ENCODE data around the gene POLK.
"Not testable (repeated sequence)": the region's sequence is repeated elsewhere in the genome, so short reads cannot be mapped to it uniquely, and the experiment has no call there.

POLK gene

DNA sequence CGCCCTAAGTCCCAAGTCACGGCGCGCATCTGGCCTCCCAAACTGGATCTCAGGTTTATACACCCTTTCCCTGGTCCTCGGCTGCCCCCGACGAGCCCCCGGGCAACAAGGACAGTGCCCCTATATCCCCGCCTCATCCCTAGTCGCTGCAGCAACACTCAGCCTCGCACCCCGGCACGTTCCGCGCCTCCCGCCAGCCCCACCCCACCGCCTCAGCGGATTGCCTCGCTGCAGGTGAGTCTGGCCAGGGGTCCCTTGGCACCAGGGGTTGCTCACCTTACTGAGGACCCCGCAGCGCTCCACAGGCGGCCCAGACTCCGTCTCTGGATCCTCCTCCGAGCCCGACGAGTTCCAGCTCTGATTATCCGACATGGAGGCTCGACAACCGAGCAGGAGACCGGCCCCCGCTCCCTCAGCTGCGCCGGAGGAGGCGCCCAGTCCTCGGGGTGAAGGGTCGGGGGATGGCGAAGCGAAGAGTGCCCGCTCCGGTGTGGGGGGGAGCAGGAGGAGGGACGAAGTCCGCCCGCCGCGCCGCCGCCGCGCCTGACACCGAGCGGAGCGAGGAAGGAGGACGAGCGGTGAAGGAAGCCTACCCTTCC, 756 bp upstream of the POLK start:
- DNase-seq, result no peak

DNA sequence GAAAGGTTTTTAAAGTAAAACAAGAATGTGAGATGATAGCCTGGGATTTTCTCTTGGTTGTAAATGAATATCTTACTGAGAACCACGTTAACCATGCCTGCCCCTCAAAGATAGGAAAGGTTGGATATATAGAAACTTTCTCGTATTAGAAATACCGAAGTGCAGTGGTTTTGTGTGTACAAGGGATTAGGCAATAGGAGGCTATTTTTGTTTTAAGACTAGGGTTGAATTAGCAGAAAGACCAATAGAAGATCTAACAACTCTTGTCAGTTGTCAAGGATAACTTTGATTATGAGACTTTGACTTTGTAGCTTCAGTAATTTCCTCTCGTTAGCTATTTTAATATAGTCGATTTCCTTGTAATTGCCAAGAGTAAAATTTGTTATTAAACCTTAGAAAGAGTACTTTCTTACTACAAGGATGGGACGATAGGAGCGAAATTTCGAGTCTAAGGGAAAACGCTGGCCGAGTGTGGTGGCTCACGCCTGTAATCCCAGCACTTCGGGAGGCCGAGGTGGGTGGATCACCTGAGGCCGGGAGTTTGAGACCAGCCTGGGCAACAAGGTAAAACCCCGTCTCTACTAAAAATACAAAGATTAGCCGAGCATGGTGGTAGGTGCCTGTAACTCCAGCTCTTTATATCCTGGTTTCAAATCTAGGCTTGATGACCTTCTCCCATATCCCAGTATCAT, 838 bp downstream of the POLK start:
- DNase-seq, result no peak

DNA sequence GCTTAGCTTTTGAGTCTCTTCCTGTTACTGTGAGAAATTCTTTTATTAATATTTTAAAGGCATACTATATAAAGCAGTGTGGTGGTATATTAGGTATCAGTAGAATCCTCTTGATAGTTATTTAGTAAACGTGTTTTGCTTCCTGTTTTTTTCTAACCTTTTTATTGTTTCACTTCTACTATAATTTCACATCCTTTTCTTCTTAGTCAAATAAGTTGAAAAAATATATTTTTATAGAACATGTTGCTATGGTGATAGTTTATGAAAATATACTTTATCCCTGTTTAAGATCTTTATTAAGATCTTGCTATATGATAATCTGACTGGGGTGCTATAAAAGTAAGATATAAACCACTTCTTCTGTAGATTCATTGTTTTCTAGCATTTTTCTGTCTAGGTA, 2.1 kb downstream of the POLK start:
- DNase-seq, result no peak

DNA sequence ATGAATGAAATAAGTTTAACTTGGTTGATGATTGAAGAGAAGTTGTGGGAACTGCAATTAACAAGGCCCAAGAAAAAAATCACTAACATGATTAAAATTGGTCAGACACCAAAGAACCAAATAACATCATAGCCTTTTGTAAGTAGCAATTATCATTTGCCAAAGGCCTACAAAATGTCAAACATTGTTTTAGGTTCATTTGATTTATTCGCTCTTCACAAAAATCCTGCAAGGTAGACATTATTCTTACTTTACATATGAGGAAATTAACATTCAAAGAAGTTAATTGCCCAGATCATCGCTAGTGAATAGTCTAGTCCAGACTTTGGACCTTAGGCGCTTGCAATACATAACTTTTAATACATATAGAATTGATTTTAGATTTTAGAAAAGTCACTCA, 2.6 kb downstream of the POLK start:
- no peak for DNase-seq

DNA sequence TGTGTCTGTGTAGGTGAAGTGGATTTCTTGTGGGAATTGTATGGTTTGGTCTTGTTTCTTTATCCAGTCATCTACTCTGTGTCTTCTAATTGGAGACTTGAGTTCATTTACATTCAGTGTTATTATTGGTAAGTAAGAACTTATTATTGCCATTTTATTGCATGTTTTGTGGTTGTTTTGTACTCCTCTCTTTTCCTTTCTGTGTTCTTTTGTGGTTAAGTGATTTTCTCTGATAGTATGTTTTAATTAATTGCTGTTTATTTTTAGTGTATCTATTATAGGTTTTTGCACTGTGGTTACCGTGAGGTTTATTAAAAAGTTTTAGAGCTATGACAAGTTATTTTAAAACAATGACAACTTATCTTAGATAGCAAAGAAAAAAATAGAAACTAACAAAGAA, 8.1 kb downstream of the POLK start:
- no peak for DNase-seq

DNA sequence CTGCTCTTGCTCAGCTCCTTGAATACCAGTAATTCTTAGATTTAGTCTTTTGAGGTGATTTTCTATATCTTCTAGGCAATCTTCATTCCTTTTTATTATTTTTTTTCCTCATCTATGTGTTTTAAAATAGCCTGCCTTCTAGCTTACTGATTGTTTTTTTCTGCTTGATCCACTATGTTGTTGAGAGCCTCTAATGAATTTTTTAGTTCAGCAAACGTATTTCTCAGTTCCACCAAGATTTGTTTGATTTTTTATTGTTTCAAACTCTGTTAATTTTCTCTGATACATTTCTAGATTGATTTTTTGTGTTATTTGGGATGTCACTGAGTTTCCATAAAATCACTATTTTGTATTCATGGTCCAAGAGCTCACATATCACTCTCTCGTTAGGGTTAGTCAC, 9.5 kb downstream of the POLK start:
- no peak for DNase-seq

DNA sequence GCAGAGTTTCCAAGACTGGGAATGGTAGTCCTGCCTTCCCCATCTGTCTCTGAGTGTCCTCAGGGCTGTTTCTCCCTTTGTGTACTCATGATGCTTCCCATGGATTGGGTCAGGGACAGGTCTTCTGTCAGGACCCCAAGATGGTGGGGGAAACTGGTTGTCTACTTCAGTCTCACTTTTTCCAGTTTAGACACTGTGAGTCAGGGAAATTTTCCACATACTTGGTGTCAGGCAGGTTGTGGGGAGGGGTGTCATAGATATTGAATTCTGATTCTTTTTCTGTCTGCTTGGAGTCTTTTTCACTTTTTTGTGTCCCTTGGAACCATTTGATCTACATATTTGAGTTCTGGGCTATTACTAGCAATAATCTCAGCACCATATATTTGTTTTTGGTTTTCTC, 10.3 kb downstream of the POLK start:
- DNase-seq, result no peak

DNA sequence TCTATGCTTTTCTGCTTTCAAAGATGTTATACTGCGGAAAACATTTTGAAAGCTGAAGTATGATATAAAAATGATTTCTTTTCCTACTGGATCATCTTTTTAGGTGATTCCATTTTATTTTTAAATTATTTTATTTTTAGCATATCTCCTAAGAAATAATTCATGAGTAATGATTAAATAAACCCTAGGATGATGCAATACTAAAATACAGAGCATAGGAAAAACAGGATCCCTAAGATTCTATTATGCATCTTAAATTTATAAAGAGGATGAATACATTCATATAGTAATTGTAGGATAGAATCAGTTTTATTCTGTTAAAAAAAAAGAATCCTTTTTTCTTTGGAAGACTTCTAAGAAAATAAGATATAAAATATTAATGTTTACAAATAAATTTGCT, 10.9 kb downstream of the POLK start:
- DNase-seq, result no peak

DNA sequence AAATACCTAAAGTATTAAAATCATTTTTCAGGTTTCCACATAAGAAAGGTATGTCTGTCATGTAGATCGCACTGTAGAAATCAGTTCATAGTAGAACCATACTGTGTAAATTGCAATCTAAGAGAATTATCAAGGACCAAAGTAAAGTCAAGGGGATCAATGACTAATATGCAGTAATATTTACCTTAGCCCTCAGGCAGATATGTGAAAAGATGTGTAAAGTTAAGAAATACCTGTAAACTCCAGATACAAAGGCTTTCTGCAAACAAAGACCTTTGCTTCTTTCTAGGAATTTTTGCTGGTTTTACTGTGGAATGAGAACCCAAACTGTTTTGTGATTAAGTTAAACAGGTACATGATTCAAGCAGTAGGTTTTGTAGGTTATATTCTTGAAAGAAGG, 11.6 kb downstream of the POLK start:
- DNase-seq, result no peak

DNA sequence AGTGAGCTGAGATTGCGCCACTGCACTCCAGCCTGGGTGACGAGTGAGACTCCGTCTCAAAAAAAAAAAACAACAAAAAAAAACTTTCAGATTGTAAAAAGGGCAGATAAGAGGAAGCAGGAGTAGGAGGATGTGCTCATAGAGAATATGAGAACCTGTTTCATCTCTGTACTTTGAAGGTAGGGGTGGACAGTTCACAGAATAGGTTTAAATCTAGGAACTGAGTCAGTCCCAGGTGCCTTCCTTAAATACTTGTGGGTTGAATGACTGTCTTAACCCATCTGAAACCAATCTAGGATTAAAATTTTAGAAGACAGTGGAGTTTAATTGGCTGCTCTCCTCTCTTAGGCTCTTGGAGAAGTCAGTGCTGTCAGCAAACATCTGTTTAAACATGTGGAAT, 12.4 kb downstream of the POLK start:
- no peak for DNase-seq

DNA sequence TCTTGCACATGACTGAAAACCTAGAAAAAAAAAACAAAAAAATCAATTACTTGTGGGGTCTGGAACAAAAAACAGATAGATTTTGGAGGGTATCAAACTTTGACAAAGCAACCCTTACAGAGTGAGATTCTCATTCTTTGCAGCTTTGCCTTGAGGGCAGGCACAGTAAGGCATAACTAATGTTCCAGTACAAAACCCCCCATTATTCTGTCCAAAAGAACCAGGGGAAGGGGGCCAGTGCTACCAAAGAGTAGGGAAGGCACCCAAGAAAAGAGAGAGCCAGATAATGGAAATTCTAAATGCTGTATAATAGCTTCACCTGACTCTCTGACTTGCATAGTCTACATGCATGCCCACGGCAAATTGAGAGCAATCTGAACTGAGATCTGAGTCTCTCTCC, 12.9 kb downstream of the POLK start:
- no peak for DNase-seq

DNA sequence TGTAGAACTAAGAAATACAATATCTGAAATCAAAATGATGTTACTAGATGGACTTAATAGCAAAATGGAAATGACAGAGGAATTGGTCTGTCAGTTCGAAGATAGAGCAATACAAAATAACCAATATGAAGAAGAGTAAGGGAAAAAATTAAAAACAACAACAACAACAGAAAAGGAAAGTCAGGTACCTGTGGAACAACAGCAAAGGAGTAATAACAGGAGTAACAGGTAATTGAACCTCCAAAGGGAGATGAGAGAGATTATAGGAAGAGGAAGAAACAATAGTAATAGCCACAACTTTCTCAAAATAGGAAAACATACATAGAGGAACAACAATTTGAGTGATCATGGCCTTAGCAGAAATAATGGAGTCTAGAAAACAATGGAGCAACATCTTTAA, 13.7 kb downstream of the POLK start:
- no peak for DNase-seq

DNA sequence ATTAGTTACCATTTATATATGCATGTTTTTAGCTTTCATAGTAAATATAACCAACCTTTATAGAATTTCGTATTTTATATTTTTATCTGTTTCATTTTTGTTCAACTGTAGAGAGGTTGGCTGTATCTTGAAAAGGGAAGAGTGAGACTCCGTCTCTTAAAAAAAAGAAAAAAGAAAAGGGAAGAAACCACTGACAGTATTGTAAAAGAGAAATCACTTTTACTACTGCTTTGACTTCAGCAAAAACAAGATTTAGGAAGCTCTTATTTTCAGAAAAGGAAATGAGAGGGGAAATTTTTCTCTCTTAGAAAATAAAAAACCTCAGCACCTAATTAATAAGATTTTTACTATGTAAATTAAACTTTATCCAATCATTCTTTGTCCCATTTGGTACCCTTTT, 14.4 kb downstream of the POLK start:
- no peak for DNase-seq

DNA sequence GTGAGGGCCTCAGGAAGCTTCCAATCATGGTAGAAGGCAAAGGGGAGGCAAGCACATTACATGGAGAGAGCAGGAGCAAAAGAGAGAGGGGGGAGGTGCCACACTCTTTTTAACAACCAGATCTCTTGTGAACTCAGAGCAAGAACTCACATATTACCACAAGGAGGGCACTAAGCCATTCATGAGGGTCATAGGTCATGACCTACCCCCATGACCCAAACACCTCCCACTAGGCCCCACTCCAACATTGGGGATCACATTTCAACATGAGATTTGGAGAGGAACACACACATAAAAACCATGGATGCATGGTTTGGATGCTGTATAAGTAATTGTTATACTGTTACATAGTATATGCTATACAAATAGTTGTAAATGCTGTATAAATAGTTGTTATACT, 17.5 kb downstream of the POLK start:
- no peak for DNase-seq

DNA sequence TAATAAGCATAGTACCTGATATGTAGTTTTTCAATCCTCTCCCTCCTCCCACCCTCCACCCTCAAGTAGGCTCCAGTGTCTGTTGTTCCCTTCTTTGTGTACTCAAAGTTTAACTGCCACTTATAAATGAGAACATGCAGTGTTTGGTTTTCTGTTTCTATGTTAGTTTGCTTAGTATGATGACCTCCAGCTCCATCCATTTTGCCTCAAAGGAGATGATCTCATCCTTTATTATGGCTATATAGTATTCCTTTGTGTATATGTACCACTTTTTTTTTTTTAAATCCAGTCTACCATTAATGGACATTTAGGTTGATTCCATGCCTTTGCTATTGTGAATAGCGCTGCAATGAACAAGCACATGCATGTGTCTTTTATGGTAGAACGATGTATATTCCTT, 20.5 kb downstream of the POLK start:
- DNase-seq, result no peak

DNA sequence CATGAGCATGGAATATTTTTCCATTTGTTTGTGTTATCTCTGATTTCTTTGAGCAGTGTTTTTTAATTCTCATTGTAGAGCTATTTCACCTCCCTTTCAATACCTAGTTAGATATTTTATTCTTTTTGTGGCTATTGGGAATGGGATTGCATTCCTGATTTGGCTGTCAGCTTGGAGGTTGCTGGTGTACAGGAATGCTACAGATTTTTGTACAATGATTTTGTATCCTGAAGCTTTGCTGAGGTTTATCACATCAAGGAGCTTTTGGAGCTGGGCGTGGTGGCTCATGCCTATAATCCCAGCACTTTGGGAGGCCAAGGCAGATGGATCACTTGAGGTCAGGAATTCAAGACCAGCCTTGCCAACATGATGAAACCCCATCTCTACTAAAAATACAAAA, 22.0 kb downstream of the POLK start:
- not testable (repeated sequence) for DNase-seq

DNA sequence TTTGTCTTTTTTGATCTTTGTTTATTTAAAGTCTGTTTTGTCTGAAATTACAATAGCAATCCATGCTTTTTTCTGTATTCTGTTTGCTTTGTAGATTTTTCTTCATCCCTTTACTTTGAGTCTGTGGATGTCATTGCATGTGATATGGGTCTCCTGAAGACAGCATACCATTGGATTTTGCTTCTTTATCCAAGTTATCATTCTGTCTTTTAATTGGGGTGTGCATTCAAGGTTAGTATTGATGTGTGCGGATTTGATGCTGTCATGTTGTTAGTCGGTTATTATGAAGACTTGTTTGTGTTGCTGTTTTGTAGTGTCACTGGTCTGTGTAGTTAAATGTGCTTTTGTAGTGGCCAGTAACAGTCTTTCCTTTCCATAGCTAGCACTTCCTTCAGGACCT, 23.0 kb downstream of the POLK start:
- no peak for DNase-seq

DNA sequence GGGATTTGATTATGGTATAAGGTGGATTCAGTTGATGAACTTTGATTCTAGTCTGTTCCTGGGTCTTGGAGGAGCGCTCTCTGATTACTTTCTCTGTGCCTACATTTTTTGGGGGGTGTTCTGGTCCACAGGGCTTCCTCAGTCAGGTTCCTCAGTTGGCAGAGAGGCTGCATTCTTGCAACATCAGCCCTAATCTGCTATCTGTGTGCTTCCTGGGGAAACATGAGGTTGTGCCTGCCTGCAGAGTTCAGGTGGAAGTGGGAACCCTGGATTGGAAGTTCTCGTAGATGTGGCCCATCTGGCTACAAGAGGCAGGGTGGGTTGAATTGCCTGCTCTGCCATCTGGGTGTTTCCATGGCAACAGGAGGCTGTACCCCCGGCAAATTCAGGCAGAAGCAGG, 24.5 kb downstream of the POLK start:
- no peak for DNase-seq

DNA sequence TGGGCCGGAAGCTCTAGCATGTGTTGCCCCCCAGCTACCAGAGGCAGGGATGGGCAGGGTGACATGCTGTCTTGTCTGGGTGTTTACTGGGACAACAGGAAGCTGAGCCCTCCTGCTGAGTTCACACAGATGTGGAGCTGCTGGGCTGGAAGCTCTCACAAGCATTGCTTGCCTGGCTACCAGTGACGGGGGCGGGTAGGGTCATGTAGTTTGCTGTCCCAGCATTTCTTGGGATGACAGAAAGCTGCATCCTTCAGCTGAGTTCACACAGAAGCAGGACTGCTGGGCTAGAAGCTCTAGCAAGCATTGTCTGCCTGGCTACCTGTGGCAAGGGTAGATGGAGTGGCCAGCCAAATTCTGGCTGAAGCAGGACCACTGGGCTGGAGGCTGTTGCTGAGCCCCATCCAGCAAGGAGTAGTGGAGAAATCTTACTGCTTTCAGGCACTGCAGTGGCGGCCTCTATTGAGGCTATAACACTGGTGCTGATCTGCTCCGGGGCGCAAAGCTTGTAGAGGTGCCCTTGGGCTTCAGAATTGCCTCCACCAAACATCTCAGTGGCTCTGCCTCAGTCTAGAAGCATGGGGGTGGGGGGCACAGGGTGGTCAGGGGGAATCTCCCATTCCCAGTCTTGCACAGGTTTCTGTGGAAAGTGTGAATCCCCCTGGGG, 25.1 kb downstream of the POLK start:
- no peak for DNase-seq

DNA sequence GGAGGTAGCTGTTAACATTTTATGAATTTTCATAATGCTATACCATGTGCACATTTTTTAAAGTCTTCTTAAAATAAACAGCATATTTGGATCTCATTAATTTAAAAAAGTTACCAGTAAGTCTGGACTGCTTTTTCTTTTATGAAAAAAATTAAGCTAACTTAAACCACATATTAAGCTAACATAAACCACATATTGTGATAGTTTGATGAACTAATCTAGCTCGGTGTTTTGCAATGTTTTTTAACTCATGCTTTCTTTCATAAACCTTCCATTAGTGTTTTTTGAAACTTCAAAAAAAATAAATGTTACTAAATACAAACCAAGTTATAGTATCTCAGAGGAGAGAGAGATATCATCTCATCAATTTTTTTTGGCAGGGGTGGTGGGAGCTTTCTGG, 26.5 kb downstream of the POLK start:
- no peak for DNase-seq

DNA sequence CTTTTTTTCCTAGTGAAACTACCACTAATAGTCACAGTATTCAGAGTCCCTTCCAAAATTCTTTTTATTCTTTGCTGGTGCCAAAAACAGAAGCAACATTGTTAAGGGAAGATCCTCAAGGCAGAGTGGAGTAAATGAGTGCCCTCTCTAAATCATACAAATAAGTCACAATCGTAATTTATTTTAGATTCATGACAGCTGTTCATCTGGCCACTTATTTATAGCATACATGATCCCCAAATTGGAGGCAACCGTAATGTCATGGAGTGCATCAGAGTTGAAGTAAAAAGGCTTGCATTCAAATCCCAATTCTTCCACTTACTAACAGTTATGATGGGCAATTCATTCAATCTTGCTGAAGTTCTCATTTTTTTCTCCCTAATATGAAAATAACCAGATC, 33.4 kb downstream of the POLK start:
- no peak for DNase-seq

DNA sequence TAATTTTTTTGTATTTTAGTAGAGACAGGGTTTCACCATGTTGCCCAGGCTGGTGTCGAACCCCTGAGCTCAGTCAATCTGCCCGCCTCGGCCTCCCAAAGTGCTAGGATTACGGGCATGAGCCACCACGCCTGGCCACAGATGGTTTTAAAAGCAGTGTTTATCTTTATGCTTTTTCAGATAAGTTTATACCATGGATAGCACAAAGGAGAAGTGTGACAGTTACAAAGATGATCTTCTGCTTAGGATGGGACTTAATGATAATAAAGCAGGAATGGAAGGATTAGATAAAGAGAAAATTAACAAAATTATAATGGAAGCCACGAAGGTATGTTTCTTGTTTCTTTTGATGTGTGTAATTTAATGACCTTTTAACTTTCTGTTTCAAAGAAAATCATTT, 35.1 kb downstream of the POLK start:
- DNase-seq, result no peak

DNA sequence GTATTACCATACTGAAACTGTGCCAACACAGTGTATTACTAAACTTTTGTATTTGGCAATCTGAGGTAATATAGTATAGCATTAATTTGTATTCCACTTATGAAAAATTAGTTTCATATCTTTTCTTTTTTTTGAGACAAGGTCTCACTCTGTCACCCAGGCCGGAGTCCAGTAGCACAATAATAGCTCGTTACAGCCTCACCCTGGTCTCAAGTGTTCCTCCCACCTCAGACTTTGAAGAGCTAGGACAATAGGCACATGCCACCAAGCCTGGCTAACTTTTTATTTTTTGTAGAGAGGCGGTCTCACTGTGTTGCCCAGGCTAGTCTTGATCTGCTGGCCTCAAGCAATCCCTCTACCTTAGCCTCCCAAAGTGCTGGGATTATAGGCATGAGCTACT, 36.1 kb downstream of the POLK start:
- DNase-seq, result no peak

DNA sequence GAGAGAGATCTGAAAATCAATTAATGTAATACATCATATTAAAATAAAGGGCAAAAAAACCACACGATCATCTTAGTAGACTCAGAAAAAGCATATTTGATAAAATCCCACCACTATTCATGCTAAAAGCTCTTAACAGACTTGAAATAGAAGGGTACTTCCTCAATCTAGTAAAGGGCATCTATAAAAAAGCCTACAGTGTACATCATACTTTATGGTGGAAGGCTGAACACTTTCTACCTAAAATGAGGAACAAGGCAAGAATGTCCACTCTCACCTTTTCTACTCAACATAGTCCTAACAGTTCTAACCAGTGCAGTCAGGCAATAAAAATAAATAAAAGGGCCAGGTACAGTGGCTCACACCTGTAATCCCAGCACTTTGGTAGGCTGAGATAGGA, 38.9 kb downstream of the POLK start:
- DNase-seq, result no peak

DNA sequence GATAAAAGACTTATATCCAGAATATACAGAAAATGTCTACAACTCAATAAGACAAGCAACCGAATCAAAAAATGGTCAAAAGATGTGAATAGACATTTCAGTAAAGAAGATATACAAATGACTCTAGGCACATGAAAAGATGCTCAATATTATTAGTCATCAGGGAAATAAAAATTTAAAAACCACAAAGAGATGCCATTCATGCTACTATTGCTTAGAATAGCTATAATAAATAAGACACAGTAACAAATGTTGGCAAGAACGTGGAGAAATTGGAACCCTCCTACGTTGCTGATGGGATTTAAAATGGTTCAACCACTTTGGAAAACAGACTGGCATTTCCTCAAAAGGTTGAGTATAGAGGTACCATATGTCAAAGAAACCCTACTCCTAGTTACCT, 39.8 kb downstream of the POLK start:
- no peak for DNase-seq
